CD14-positive monocyte (primary cell): ENCODE data around the gene SLC35F5. TPM values are rescaled to one million over a fixed set of nuclear protein-coding genes. Genes with fewer than 3 reads are reported as not detected.
"Not testable (repeated sequence)": the region's sequence is repeated elsewhere in the genome, so short reads cannot be mapped to it uniquely, and the experiment has no call there.

Experiments used
- DNase-seq, 3 donors: peaks; one replicate each; pipeline ENCODE4 v3.0.0-alpha.2; 2011 to 2022
- H2AFZ ChIP-seq: 2 replicates; pipeline ENCODE4 v1.6.0; 2012; ENCODE audit warnings: mild to moderate bottlenecking, low read depth, low read length, inconsistent platforms; ENCODE audit not compliant: insufficient read depth, poor library complexity, severe bottlenecking
- H3K27ac ChIP-seq, 2 donors: 1 replicate in 1 of 2; 2 replicates in 1 of 2; pipeline ENCODE4 v1.5.1; 2012 to 2013; ENCODE audit warnings: low read length in 2 of 2, control low read depth in 1 of 2, inconsistent platforms in 1 of 2, low read depth in 1 of 2, mild to moderate bottlenecking in 1 of 2
- H3K27me3 ChIP-seq, 2 donors: one replicate each; pipeline versions ENCODE4 v1.6.0 to v1.6.1; 2011 to 2013; ENCODE audit warnings: low read length in 2 of 2; ENCODE audit not compliant: control insufficient read depth in 2 of 2, insufficient read depth in 2 of 2
- H3K36me3 ChIP-seq, 2 donors: replicated peaks in 1 of 2; 1 replicate in 1 of 2; 2 replicates in 1 of 2; pipeline versions ENCODE4 v1.5.1 to v1.6.1; 2012 to 2013; ENCODE audit warnings: low read length in 2 of 2, control low read depth in 1 of 2, inconsistent platforms in 1 of 2, mild to moderate bottlenecking in 1 of 2; ENCODE audit not compliant: insufficient read depth in 2 of 2, control insufficient read depth in 1 of 2
- H3K4me1 ChIP-seq, 2 donors: 1 replicate in 1 of 2; 2 replicates in 1 of 2; pipeline versions ENCODE4 v1.5.1 to v1.6.1; 2012 to 2013; ENCODE audit warnings: low read length in 2 of 2, control low read depth in 1 of 2, inconsistent platforms in 1 of 2, mild to moderate bottlenecking in 1 of 2, moderate library complexity in 1 of 2; ENCODE audit not compliant: insufficient read depth in 2 of 2, control insufficient read depth in 1 of 2
- H3K4me2 ChIP-seq: replicated peaks from 2 replicates; pipeline ENCODE3; 2012; ENCODE audit warnings: low read length, moderate library complexity, mild to moderate bottlenecking; ENCODE audit not compliant: poor library complexity, severe bottlenecking; ENCODE audit errors: extremely low read depth
- H3K4me3 ChIP-seq, 3 experiments: fragments of 200-600 bp in 1 of 3; sonication (generic) in 1 of 3; replicated peaks in 1 of 3; 1 replicate in 2 of 3; 2 replicates in 1 of 3; pipeline ENCODE4 v1.5.1; 2011 to 2013; ENCODE audit warnings: low read length in 3 of 3, mild to moderate bottlenecking in 3 of 3, control low read depth in 2 of 3, low read depth in 2 of 3, inconsistent platforms in 1 of 3, moderate library complexity in 1 of 3
- H3K79me2 ChIP-seq: 2 replicates; pipeline ENCODE4 v1.6.0; 2012; ENCODE audit warnings: mild to moderate bottlenecking, control low read depth, inconsistent platforms, low read length, moderate library complexity; ENCODE audit not compliant: insufficient read depth
- H3K9ac ChIP-seq: 2 replicates; pipeline ENCODE4 v1.6.0; 2017; ENCODE audit warnings: low read length, mild to moderate bottlenecking; ENCODE audit not compliant: insufficient read depth, poor library complexity, severe bottlenecking
- H3K9me3 ChIP-seq, 2 donors: replicated peaks in 1 of 2; 1 replicate in 1 of 2; 2 replicates in 1 of 2; pipeline versions ENCODE4 v1.5.1 to v1.6.1; 2012 to 2013; ENCODE audit warnings: low read length in 2 of 2, control low read depth in 1 of 2; ENCODE audit not compliant: control insufficient read depth in 1 of 2, insufficient read depth in 1 of 2
- H4K20me1 ChIP-seq: 2 replicates; pipeline ENCODE4 v1.6.0; 2012; ENCODE audit warnings: mild to moderate bottlenecking, low read length, control low read depth, moderate library complexity; ENCODE audit not compliant: insufficient read depth
- H3K27ac Mint-ChIP-seq, 7 donors: one replicate each; pipeline ENCODE4 v1.8.0; 2020; ENCODE audit warnings: mild to moderate bottlenecking in 7 of 7, mixed read lengths in 7 of 7, moderate library complexity in 6 of 7, inconsistent platforms in 2 of 7
- H3K27me3 Mint-ChIP-seq, 3 donors: one replicate each; pipeline ENCODE4 v1.8.0; 2021 to 2022; ENCODE audit warnings: low read depth in 3 of 3, mild to moderate bottlenecking in 3 of 3, mixed read lengths in 3 of 3, moderate library complexity in 3 of 3, inconsistent platforms in 1 of 3
- H3K36me3 Mint-ChIP-seq, 2 donors: one replicate each; pipeline ENCODE4 v1.8.0; 2020; ENCODE audit warnings: mixed read lengths in 2 of 2, inconsistent platforms in 1 of 2, mild to moderate bottlenecking in 1 of 2
- H3K4me1 Mint-ChIP-seq: one replicate; pipeline ENCODE4 v1.8.0; 2020; ENCODE audit warnings: mild to moderate bottlenecking, mixed read lengths
- H3K4me3 Mint-ChIP-seq, 2 donors: one replicate each; pipeline ENCODE4 v1.8.0; 2020; ENCODE audit warnings: mild to moderate bottlenecking in 2 of 2, mixed read lengths in 2 of 2, moderate library complexity in 1 of 2
- H3K9me3 Mint-ChIP-seq, 7 donors: one replicate each; pipeline ENCODE4 v1.8.0; 2020 to 2022; ENCODE audit warnings: mixed read lengths in 7 of 7, mild to moderate bottlenecking in 6 of 7, moderate library complexity in 6 of 7, inconsistent platforms in 2 of 7
- WGBS: methylation state at CpG from one replicate; pipeline ENCODE4 v1.1.5; 2013; ENCODE audit warnings: missing lambda C conversion rate; ENCODE audit not compliant: insufficient coverage; 5-methylcytosine and 5-hydroxymethylcytosine counted together
- intact Hi-C, 2 donors: fragments of 100-400 bp; cut with micrococcal nuclease; formaldehyde crosslinking; loops; one replicate each; pipeline versions ENCODE4 v1.15.0 to v1.15.1; 2023
- polyA plus RNA-seq, 3 donors: library from polyadenylated mRNA; depleted of rRNA in 1 of 3; unstranded in 2 of 3; stranded (reverse) in 1 of 3; fragments of 300-500 nt in 2 of 3; fragments of >200 nt in 1 of 3; fragmentation: Illumina TruSeq in 2 of 3; gene quantifications; 1 replicate in 2 of 3; 2 replicates in 1 of 3; pipeline ENCODE4 v1.2.3, GENCODE V29; 2012 to 2021
- TF ChIP-seq, protein P1 (sequence below): fragments of 200-600 bp; IDR thresholded peaks from one replicate; pipeline ENCODE4 v1.8.0; 2022; ENCODE audit warnings: antibody characterized with exemption, mild to moderate bottlenecking

Gene SLC35F5
- polyA plus RNA-seq, 3 donors: 11.7 to 18.2 (median 13.6) TPM

GRCh38 chr2:113698892-113699447 lies 57.5 kb downstream of the SLC35F5 start:
- Mint-ChIP-seq H3K4me3 (no peak overlapping the region), H3K36me3 (no peaks in the 10 kb centered on the region), H3K9me3 (no peaks in the 10 kb centered on the region), H3K4me1 (peaks cover 16% of the 10 kb centered on the region), H3K27me3 (peaks cover 0 to 1% (median 0%) of the 10 kb centered on the region in 3 donors), H3K27ac (no peak overlapping the region)
- no peaks in the 10 kb centered on the region for H3K9me3 ChIP-seq
- no peak overlapping the region for H3K4me2 ChIP-seq
- H3K36me3 ChIP-seq: no peaks in the 10 kb centered on the region
- H3K27ac ChIP-seq: no peak overlapping the region
- intact Hi-C loops: no loop called here
- H3K79me2 ChIP-seq: no peaks in the 10 kb centered on the region
- no peaks in the 10 kb centered on the region for H4K20me1 ChIP-seq
- TF ChIP-seq, protein P1, sequence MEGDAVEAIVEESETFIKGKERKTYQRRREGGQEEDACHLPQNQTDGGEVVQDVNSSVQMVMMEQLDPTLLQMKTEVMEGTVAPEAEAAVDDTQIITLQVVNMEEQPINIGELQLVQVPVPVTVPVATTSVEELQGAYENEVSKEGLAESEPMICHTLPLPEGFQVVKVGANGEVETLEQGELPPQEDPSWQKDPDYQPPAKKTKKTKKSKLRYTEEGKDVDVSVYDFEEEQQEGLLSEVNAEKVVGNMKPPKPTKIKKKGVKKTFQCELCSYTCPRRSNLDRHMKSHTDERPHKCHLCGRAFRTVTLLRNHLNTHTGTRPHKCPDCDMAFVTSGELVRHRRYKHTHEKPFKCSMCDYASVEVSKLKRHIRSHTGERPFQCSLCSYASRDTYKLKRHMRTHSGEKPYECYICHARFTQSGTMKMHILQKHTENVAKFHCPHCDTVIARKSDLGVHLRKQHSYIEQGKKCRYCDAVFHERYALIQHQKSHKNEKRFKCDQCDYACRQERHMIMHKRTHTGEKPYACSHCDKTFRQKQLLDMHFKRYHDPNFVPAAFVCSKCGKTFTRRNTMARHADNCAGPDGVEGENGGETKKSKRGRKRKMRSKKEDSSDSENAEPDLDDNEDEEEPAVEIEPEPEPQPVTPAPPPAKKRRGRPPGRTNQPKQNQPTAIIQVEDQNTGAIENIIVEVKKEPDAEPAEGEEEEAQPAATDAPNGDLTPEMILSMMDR: no peak
- WGBS: 95% methylated on average over 2 of the region's 5 CpGs
- no peak overlapping the region for H3K4me3 ChIP-seq
- no peaks in the 10 kb centered on the region for H3K27me3 ChIP-seq
- no peak for DNase-seq
- no peak overlapping the region for H2AFZ ChIP-seq
- H3K9ac ChIP-seq: no peak overlapping the region
- H3K4me1 ChIP-seq: peaks cover under 1 to 8% of the 10 kb centered on the region in 2 donors

DNA sequence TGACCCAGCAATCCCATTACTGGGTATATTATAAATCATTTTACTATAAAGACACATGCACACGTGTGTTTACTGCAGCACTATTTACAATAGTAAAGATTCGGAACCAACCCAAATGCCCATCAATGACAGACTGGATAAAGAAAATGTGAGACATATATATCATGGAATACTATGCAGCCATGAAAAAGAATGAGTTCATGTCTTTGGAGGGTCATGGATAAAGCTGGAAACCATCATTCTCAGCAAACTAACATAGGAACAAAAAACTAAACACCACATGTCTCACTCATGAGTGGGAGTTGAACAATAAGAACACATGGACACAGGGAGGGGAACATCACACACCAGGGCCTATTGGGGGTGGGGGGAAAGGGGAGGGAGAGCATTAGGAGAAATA lies 58.2 kb downstream of the SLC35F5 start:
- H3K79me2 ChIP-seq, H3K9ac ChIP-seq, H4K20me1 ChIP-seq, H3K9me3 ChIP-seq, H3K27me3 Mint-ChIP-seq, H3K4me3 Mint-ChIP-seq, H3K27me3 ChIP-seq, H3K27ac Mint-ChIP-seq, H3K9me3 Mint-ChIP-seq, DNase-seq, H3K36me3 Mint-ChIP-seq, intact Hi-C loops, H3K4me2 ChIP-seq, H3K36me3 ChIP-seq, H2AFZ ChIP-seq, H3K27ac ChIP-seq, H3K4me3 ChIP-seq: not testable (repeated sequence)
- H3K4me1 ChIP-seq: peaks cover 8 to 12% of the 10 kb centered on the region in 2 donors
- peaks cover 23% of the 10 kb centered on the region for H3K4me1 Mint-ChIP-seq
- no CpG with 5 or more reads among the region's 2 CpGs for whole genome bisulfite sequencing
